Activated B cell treated with CpG ODN at 0.5 μM for 24 hours (primary cell): ENCODE data around the gene KRT33A. TPM values are rescaled to one million over a fixed set of nuclear protein-coding genes. Genes with fewer than 3 reads are reported as not detected.

Experiments
- ATAC-seq: fragments of 200-7000 bp; cut with Tn5 transposase; one replicate; pipeline ENCODE4 v1.10.0; 2021; ENCODE audit warnings: low read depth, mild to moderate bottlenecking, moderate library complexity
- CTCF ChIA-PET: fragments of 350-600 bp; sonication (Branson Sonifier 250); formaldehyde crosslinking; loops from one replicate; lab custom pipeline; 2021; ENCODE audit warnings: antibody characterized with exemption; lab: Charles Lee
- POLR2A ChIA-PET: fragments of 350-600 bp; sonication (Branson Sonifier 250); formaldehyde crosslinking; loops from one replicate; lab custom pipeline; 2021; ENCODE audit warnings: antibody characterized with exemption; lab: Charles Lee
- DNase-seq: peaks from one replicate; pipeline ENCODE4 v3.0.0; 2022
- H3K27ac Mint-ChIP-seq: one replicate; pipeline ENCODE4 v1.8.0; 2020; ENCODE audit warnings: mixed read lengths
- H3K27me3 Mint-ChIP-seq: one replicate; pipeline ENCODE4 v1.8.0; 2021; ENCODE audit warnings: mixed read lengths
- H3K36me3 Mint-ChIP-seq: one replicate; pipeline ENCODE4 v1.8.0; 2021; ENCODE audit warnings: low read depth, mixed read lengths
- H3K4me1 Mint-ChIP-seq: one replicate; pipeline ENCODE4 v1.8.0; 2021; ENCODE audit warnings: mixed read lengths
- H3K4me3 Mint-ChIP-seq: one replicate; pipeline ENCODE4 v1.8.0; 2020; ENCODE audit warnings: mild to moderate bottlenecking, mixed read lengths
- H3K9me3 Mint-ChIP-seq: one replicate; pipeline ENCODE4 v1.8.0; 2020; ENCODE audit warnings: mixed read lengths
- CTCF ChIP-seq: fragments of 200-600 bp; IDR thresholded peaks from one replicate; pipeline ENCODE4 v1.8.0; 2022; ENCODE audit warnings: antibody characterized with exemption, mild to moderate bottlenecking
- intact Hi-C: fragments of 100-400 bp; cut with micrococcal nuclease; formaldehyde crosslinking; loops from one replicate; pipeline ENCODE4 v1.15.1; 2024
- total RNA-seq: library from RNA; stranded (reverse); gene quantifications from 2 replicates; pipeline ENCODE4 v1.2.3, GENCODE V29; 2022

KRT33A gene
- total RNA-seq, 1 donor from 2014 or later, result not detected

- H3K4me3 Mint-ChIP-seq, result no peak overlapping the region
- DNase-seq, result no peak
- H3K9me3 Mint-ChIP-seq, result no peaks in the 10 kb centered on the region
- no peak for TF ChIP-seq CTCF
- no peak overlapping the region for H3K27ac Mint-ChIP-seq
- H3K27me3 Mint-ChIP-seq, result peaks cover 7% of the 10 kb centered on the region
- no peaks in the 10 kb centered on the region for H3K4me1 Mint-ChIP-seq
- POLR2A ChIA-PET, result no interaction called here
- CTCF ChIA-PET, result no interaction called here
- intact Hi-C loops, result no loop called here
- no peak for ATAC-seq
- H3K36me3 Mint-ChIP-seq, result no peaks in the 10 kb centered on the region
These were observed 13.3 kb upstream of the KRT33A start for GRCh38 chr17:41363881-41364280.

- peaks cover 14% of the 10 kb centered on the region for H3K27me3 Mint-ChIP-seq
- ChIA-PET CTCF (no interaction called here), POLR2A (no interaction called here)
- no peaks in the 10 kb centered on the region for H3K4me1 Mint-ChIP-seq
- ATAC-seq (no peak), DNase-seq (no peak)
- intact Hi-C loops, result no loop called here
- no peak overlapping the region for H3K27ac Mint-ChIP-seq
- no peaks in the 10 kb centered on the region for H3K36me3 Mint-ChIP-seq
- H3K4me3 Mint-ChIP-seq, result no peak overlapping the region
- TF ChIP-seq CTCF, result no peak
- peaks cover 2% of the 10 kb centered on the region for H3K9me3 Mint-ChIP-seq
These were observed 9.8 kb upstream of the KRT33A start for GRCh38 chr17:41360296-41360995.

- ChIA-PET CTCF (no interaction called here), POLR2A (no interaction called here)
- no peak for TF ChIP-seq CTCF
- H3K36me3 Mint-ChIP-seq, result no peaks in the 10 kb centered on the region
- H3K27ac Mint-ChIP-seq, result no peak overlapping the region
- peaks cover 22% of the 10 kb centered on the region for H3K27me3 Mint-ChIP-seq
- no peak for ATAC-seq
- no peaks in the 10 kb centered on the region for H3K4me1 Mint-ChIP-seq
- DNase-seq, result no peak
- H3K9me3 Mint-ChIP-seq, result peaks cover 2% of the 10 kb centered on the region
- no peak overlapping the region for H3K4me3 Mint-ChIP-seq
- intact Hi-C loops, result no loop called here
These were observed 3.9 kb upstream of the KRT33A start for GRCh38 chr17:41354536-41354935.

GRCh38 chr17:41352597-41353366 lies 2.2 kb upstream of the KRT33A start:
- POLR2A ChIA-PET, result no interaction called here
- ATAC-seq (no peak), DNase-seq (no peak)
- CTCF ChIA-PET, result no interaction called here
- H3K4me3 Mint-ChIP-seq, result no peak overlapping the region
- H3K27me3 Mint-ChIP-seq, result peaks cover 20% of the 10 kb centered on the region
- H3K36me3 Mint-ChIP-seq, result no peaks in the 10 kb centered on the region
- H3K9me3 Mint-ChIP-seq, result peaks cover 2% of the 10 kb centered on the region
- no peaks in the 10 kb centered on the region for H3K4me1 Mint-ChIP-seq
- intact Hi-C loops, result no loop called here
- H3K27ac Mint-ChIP-seq, result no peak overlapping the region
- no peak for TF ChIP-seq CTCF

GRCh38 chr17:41351177-41351576 lies 549 bp upstream of the KRT33A start:
- ChIA-PET POLR2A (interaction anchor here (0.7 kb wide), 1 partner anchor 13 kb away, joined by 7 read pairs; no protein-coding TSS in a partner anchor), CTCF (no interaction called here)
- Mint-ChIP-seq H3K4me1 (no peaks in the 10 kb centered on the region), H3K36me3 (no peaks in the 10 kb centered on the region), H3K9me3 (no peaks in the 10 kb centered on the region), H3K27ac (no peak overlapping the region), H3K27me3 (peaks cover 14% of the 10 kb centered on the region), H3K4me3 (no peak overlapping the region)
- DNase-seq (no peak), ATAC-seq (no peak)
- no peak for TF ChIP-seq CTCF
- intact Hi-C loops, result no loop called here
